ENCODE data around the gene CRTC2. TPM values are rescaled to one million over a fixed set of nuclear protein-coding genes. Genes with fewer than 3 reads are reported as not detected.

CRTC2 gene
- total RNA-seq, 4 donors from 2014 or later = 17.4 to 43.7 (median 23.4) TPM

GRCh38 chr1:153932156-153933131 lies 26.0 kb downstream of the CRTC2 start:
- H3K4me3 ChIP-seq = no peak overlapping the region
- no peak for DNase-seq (ENCODE audit: low spot score in 2 of 2)
- peaks cover 10 to 80% (median 39%) of the 10 kb centered on the region in 3 donors for H3K36me3 ChIP-seq
- TF ChIP-seq EP300 (IDR thresholded peaks at IDR 0.05) (no peak), CTCF (IDR thresholded peaks at IDR 0.05) (no peak), POLR2A (IDR thresholded peaks at IDR 0.05) (no peak)
- no peaks in the 10 kb centered on the region for H3K9me3 ChIP-seq
- H3K4me1 ChIP-seq = peaks cover 0 to 23% (median 4%) of the 10 kb centered on the region in 4 donors
- 92 to 93% methylated on average over 17 to 18 of the region's 18 CpGs for WGBS, 2 donors
- H3K27me3 ChIP-seq = no peaks in the 10 kb centered on the region
- H3K27ac ChIP-seq = no peak overlapping the region

- H3K27ac ChIP-seq = peak overlapping the region in 3 of 4 donors; percentile 52 to 69 (median 53)
- peaks cover 2 to 58% (median 18%) of the 10 kb centered on the region in 3 donors for H3K36me3 ChIP-seq
- H3K27me3 ChIP-seq = no peaks in the 10 kb centered on the region
- no peak overlapping the region for H3K4me3 ChIP-seq
- peaks cover 0 to 23% (median 4%) of the 10 kb centered on the region in 4 donors for H3K4me1 ChIP-seq
- DNase-seq (ENCODE audit: low spot score in 2 of 2) = no peak
- H3K9me3 ChIP-seq = no peaks in the 10 kb centered on the region
- no peak for TF ChIP-seq EP300 (IDR thresholded peaks at IDR 0.05)
- TF ChIP-seq CTCF (IDR thresholded peaks at IDR 0.05) = no peak
- TF ChIP-seq POLR2A (IDR thresholded peaks at IDR 0.05) = no peak
- 82 to 83% methylated on average over 14 of the region's 14 CpGs for WGBS, 2 donors
Observed at GRCh38 chr1:153929981-153930948, 28.1 kb downstream of the CRTC2 start.

GRCh38 chr1:153929426-153929825 lies 29.0 kb downstream of the CRTC2 start:
- peaks cover 2 to 50% (median 9%) of the 10 kb centered on the region in 3 donors for H3K36me3 ChIP-seq
- no peaks in the 10 kb centered on the region for H3K27me3 ChIP-seq
- H3K27ac ChIP-seq = peak overlapping the region in 3 of 4 donors; percentile 52 to 69 (median 53)
- 57% methylated on average over 5 of the region's 5 CpGs for WGBS, 2 donors
- no peak for TF ChIP-seq EP300 (IDR thresholded peaks at IDR 0.05)
- TF ChIP-seq POLR2A (IDR thresholded peaks at IDR 0.05) = no peak
- no peak for TF ChIP-seq CTCF (IDR thresholded peaks at IDR 0.05)
- H3K4me1 ChIP-seq = peaks cover 0 to 23% (median 4%) of the 10 kb centered on the region in 4 donors
- no peak for DNase-seq (ENCODE audit: low spot score in 2 of 2)
- no peak overlapping the region for H3K4me3 ChIP-seq
- H3K9me3 ChIP-seq = no peaks in the 10 kb centered on the region

- no peak for TF ChIP-seq EP300 (IDR thresholded peaks at IDR 0.05)
- Histone ChIP-seq H3K4me3 (no peak overlapping the region), H3K4me1 (peaks cover 0 to 29% (median 7%) of the 10 kb centered on the region in 4 donors), H3K36me3 (peaks cover 2 to 44% (median 4%) of the 10 kb centered on the region in 3 donors), H3K9me3 (no peaks in the 10 kb centered on the region), H3K27me3 (no peaks in the 10 kb centered on the region), H3K27ac (peak overlapping the region in 3 of 4 donors; percentile 52 to 69 (median 53))
- 32 to 36% methylated on average over 4 of the region's 4 CpGs for WGBS, 2 donors
- no peak for DNase-seq (ENCODE audit: low spot score in 2 of 2)
Observed at GRCh38 chr1:153928791-153929341, 29.5 kb downstream of the CRTC2 start.

GRCh38 chr1:153928245-153928644 lies 30.2 kb downstream of the CRTC2 start:
- H3K9me3 ChIP-seq = no peaks in the 10 kb centered on the region
- peaks cover 2 to 38% (median 3%) of the 10 kb centered on the region in 3 donors for H3K36me3 ChIP-seq
- no peak overlapping the region for H3K4me3 ChIP-seq
- H3K4me1 ChIP-seq = peaks cover 0 to 33% (median 9%) of the 10 kb centered on the region in 4 donors
- H3K27ac ChIP-seq = peak overlapping the region in 3 of 4 donors; percentile 52 to 69 (median 53)
- WGBS, 2 donors = 53 to 55% methylated on average over 1 of the region's 1 CpG
- no peak for DNase-seq (ENCODE audit: low spot score in 2 of 2)
- H3K27me3 ChIP-seq = no peaks in the 10 kb centered on the region
- TF ChIP-seq POLR2A (IDR thresholded peaks at IDR 0.05) (no peak), CTCF (IDR thresholded peaks at IDR 0.05) (no peak), EP300 (IDR thresholded peaks at IDR 0.05) (no peak)
